NCI-H2227 (cell line): Measurements from ENCODE around the gene DNAJC1.
A peak's percentile ranks its signal among the peaks of the same experiment; 100 is the strongest.

Source experiments
- DNase-seq: peaks from one replicate; lab custom pipeline; 2025; ENCODE audit not compliant: unreplicated experiment; lab: John Stamatoyannopoulos, UW

The DNAJC1 gene

GRCh38 chr10:21764466-21765189 is 238.9 kb downstream of the DNAJC1 start:
- DNase-seq, result no peak

DNA sequence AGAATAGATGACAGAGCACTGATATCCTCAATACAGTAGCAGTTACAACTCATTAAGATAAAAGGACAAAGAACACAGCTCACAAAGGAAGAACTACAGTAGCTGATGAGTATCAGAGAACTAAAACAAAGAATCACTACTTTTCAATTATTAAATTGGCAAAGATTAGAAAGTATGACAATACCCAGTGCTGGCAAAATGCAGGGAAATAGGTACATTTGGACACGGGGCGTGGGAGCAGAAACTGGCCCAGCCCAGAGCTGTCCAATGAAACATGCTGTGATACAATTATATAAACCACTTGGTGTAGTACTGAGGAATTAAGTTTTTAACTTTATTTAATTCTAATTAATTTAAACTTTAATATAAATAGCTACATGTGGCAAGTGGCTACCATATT is 243.2 kb downstream of the DNAJC1 start:
- no peak for DNase-seq

DNA sequence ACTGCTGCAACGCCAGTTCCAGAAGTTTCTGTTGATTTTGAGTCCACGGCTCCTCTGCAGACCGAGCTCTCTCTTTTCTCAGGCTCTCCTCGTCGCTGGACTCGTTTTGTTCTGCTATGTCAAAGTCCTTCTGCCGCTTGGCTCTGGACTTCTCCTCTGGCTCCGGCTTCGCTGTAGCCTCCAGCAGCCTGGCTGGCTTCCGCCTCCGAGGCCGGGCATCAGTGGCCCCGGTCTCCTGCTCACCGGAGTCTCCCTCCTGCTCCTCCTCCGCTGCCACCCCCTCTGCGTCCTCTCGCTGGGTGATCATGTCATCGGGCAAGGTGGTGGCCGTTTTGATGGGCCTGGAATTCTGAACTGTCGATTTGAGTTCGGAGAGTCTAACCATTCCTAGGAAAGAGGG is 244.3 kb downstream of the DNAJC1 start:
- no peak for DNase-seq

DNA sequence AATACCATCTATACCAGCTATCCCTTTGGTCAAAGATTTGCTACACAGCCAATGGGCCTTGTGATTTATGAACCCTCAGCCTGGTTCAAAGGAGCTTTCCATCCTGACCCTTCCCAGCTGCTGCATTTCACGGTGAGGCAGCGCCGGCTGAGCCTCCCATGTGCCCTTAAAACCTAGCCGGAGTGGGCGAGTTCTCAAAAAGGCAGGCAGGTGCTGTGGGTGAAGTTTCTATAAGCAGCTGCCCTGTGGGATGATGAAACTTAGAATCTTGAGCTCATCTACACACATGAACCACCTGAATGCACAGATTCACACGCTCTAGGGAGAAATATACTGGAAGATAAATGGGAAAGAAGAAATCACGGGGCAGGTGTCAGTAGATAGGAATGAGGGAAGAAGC is 244.8 kb downstream of the DNAJC1 start:
- no peak for DNase-seq

DNA sequence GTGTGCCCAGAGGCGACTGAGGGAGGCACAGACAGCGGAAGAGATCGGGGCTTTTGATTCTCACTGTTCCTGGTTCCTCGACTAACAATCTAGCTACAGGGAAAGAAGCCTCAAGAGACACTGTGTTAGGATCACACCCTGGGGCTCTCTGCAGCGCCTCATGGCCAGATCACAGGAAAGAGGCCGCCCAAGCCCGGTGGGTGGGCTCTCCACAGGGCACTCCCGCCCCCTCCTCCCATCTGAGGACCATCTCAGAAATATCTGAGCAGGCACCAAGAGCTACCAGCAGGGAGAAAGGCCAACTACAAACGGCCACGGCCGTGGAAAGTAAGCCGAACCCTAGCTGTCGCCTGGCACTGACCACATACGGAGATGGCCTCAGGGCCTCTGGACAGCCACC is 245.3 kb downstream of the DNAJC1 start:
- DNase-seq, result no peak

DNA sequence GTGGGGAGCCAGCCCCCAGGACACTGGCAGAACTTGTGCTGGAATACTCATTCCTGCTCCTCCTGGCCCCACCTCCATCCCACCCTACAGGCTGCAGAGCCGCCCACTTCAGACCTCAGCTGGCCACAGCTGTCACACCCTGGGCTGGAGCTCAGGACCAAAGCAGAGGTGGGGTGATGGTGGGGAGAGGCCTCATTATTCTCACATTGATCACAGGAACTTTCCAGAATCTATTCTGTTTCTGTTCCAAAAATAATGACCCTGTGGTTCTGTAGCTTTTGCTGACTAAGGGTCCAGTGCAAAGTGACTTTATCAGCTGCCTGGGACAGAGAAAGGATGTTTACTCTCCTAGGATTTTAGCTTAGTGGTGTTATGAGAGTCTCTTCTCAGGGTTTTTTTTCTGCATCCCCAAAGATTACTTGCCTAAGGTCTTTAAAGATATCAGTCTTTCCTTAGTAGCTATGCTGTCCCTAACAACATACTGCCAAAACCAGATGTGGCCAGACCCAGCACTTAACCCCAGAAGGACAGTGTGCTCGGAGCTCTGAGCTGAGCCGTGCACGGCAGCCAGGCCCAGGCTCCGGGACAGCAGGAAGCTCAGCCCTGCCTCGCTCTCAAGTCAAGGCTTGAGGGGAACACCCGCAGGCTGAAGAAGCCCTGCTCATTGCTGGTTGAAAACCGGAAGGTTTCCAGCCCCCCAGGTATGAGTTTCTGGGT is 246.2 kb downstream of the DNAJC1 start:
- no peak for DNase-seq

GRCh38 chr10:21756707-21757106 is 246.8 kb downstream of the DNAJC1 start:
- DNase-seq, result no peak

DNA sequence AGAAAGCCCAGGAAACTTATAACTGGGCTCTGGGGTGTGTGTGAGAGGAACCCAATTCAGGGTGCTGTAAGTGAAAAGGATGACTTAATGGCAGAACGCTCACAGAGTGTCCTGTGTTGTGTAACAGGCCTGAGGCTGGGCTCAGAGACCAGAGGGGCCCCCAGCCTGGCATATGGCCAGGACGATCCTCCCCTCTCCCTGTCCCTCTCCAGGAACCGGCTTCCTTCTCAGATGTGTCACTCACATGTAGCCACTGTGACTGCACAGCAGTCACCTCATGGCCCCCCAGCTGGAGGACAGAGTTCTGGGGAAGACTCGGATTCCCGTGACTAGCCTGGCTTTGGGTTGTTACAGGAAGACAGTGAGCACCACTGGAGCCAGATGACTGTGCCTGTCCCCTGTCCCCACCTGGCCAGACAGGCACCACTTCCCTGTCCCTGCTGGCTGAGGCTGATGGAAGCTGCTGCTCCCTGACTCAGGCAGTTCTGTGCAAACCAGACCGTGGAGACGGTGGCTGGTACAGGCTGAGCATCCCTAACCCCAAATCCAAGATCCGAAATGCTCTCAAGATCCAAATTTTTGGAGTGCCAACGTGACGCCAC is 249.0 kb downstream of the DNAJC1 start:
- DNase-seq, result no peak

GRCh38 chr10:21753497-21754270 is 249.8 kb downstream of the DNAJC1 start:
- no peak for DNase-seq

GRCh38 chr10:21751341-21752310 is 251.9 kb downstream of the DNAJC1 start:
- DNase-seq, result peak; percentile 1

GRCh38 chr10:21750424-21750823 is 253.1 kb downstream of the DNAJC1 start:
- no peak for DNase-seq

GRCh38 chr10:21749788-21750187 is 253.7 kb downstream of the DNAJC1 start:
- DNase-seq, result no peak

DNA sequence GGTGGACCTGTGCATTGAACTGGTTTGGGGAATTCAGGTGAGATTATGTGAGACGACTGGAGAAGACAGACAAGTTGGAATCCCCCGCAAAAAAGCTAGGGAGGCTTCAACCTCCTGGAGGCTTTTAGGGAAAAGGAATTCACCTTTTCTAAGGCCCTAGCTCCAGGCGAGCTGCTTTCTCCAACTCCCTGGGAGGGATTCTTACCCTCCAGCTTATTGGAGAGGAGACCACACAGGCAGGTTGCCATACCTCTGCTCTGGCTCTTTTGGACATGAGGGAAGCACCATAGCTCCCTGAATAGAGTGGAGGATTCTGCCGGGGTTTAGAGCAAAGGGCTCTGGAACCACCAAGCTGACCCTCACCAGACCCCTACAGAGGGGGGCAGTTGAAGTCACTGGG is 255.7 kb downstream of the DNAJC1 start:
- no peak for DNase-seq

GRCh38 chr10:21746118-21746517 is 257.4 kb downstream of the DNAJC1 start:
- no peak for DNase-seq

DNA sequence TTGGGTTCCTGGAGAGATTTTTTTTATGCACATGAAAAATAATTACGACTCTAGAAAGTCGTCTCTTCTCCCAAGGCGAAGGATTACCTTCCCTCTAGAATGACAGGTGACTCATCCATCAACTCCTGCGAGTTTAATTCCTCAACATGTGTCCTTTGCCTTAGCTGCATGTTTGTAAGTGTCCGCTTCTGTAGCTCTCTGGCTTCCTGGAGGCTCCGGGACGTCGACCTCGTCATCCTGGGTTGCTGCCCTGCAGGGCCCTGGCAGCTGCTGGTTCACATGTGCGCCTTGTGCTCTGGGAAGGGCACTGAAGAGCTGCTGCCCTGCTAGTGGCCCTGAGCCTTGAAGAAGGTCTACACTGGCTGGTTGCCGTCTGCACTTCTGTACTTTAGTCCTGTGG is 259.3 kb downstream of the DNAJC1 start:
- DNase-seq, result no peak

- no peak for DNase-seq
Observed at GRCh38 chr10:21742740-21743412, 260.7 kb downstream of the DNAJC1 start.

DNA sequence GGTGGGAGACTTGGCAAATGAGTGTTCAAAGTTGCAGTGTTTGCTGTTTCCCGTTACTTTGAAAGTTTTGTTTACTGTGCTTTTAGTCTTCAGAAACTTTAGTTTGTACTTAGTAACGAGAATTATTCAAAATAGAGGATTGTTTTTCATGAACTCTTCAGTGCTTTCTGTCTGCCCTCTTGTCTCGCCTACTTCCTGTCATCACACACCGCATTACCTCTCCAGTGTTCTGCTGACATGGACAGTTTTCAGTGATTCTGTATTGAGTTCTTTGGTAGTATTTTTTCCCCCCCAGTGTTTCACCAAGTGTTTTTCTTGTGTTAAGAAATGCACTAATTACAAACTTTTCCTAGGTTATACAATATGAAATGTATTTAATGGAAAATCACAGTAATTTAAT is 262.5 kb downstream of the DNAJC1 start:
- no peak for DNase-seq

GRCh38 chr10:21737106-21737505 is 266.4 kb downstream of the DNAJC1 start:
- DNase-seq, result no peak

DNA sequence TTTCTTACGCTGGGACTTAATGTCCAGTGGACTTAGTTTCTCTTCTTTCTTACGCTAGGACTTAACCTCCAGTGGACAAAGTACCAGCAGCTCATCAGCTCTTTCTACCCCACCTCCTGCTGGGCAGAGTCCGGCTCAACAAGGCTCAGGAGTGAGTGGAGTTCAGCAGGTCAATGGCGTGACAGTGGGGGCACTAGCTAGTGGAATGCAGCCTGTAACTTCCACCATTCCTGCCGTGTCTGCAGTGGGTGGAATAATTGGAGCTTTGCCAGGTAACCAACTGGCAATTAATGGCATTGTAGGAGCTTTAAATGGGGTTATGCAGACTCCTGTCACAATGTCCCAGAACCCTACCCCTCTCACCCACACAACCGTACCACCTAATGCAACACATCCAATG is 269.8 kb downstream of the DNAJC1 start:
- DNase-seq, result no peak
